Stimulated activated CD8-positive, alpha-beta memory T cell treated with anti-CD3 and anti-CD28 coated beads, Interleukin-12 subunit alpha, Interleukin-12 subunit beta, amount 100 ng/mL, for 24 hours (primary cell): Measurements from ENCODE around the gene MRPL33.
"Not testable (repeated sequence)": the region's sequence is repeated elsewhere in the genome, so short reads cannot be mapped to it uniquely, and the experiment has no call there.

ENCODE experiments used
- DNase-seq: peaks from one replicate; pipeline ENCODE4 v3.0.0-alpha.2; 2020; ENCODE audit errors: extremely low read depth

Gene MRPL33

DNA sequence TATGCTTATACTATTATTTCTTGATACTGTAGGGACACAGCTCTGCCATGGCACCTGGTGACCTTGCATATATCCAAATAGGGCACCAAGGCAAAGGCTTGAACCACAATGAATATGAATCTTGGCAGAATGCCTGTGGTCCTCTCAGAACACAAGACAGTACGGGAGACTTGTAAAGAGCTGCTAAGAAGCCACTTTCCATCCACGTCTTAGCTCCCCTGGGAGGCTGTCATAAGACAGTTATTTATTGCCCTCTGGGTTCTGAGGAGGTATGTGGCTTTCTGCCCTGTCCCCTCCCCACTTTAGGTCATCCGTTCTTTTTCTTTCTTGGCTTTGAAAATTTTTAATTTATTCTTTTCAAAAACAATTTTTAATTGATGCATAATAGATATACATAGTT, 29.8 kb upstream of the MRPL33 start:
- no peak for DNase-seq

DNA sequence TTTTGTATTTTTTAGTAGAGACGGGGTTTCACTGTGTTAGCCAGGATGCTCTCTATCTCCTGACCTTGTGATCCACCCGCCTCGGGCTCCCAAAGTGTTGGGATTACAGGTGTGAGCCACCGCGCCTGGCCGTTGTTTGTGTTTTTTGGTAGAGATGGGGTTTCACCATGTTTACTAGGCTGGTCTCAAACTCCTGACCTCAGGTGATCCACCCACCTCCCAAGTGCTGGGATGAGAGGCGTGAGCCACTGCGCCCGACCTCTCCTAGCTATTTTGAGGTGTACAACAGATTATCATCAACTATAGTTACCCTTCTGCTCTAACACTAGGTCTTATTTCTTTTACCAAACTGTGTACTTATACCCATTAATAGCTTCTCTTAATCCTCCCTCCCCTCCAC, 28.9 kb upstream of the MRPL33 start:
- DNase-seq = no peak

GRCh38 chr2:27745494-27745893, 26.0 kb upstream of the MRPL33 start:
- not testable (repeated sequence) for DNase-seq

GRCh38 chr2:27746325-27746724, 25.2 kb upstream of the MRPL33 start:
- no peak for DNase-seq

DNA sequence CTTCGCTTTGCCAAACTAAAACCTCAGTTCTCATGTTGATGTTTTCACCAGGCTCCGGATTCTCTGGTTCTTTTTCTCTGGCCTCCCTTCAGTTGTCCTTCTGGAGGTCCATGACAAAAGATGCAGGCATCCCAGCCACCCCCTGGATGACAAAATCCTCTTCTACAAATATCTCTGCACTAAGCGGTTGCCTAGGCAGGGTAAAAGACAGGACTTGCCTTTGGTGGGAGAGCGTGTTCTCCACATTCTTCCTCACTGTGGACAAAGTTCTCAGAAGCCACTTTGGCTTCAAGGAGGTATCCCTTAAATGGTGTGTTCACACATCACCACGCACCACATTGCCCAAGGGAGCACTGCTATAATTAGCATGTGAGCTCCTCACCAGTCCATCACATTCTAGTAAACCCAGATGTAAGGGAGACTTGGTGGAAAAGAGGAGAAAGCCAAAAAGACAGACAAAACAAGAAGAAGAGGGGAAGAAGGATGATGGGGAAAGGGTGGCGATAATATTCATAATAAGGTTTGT, 23.6 kb upstream of the MRPL33 start:
- DNase-seq = no peak

DNA sequence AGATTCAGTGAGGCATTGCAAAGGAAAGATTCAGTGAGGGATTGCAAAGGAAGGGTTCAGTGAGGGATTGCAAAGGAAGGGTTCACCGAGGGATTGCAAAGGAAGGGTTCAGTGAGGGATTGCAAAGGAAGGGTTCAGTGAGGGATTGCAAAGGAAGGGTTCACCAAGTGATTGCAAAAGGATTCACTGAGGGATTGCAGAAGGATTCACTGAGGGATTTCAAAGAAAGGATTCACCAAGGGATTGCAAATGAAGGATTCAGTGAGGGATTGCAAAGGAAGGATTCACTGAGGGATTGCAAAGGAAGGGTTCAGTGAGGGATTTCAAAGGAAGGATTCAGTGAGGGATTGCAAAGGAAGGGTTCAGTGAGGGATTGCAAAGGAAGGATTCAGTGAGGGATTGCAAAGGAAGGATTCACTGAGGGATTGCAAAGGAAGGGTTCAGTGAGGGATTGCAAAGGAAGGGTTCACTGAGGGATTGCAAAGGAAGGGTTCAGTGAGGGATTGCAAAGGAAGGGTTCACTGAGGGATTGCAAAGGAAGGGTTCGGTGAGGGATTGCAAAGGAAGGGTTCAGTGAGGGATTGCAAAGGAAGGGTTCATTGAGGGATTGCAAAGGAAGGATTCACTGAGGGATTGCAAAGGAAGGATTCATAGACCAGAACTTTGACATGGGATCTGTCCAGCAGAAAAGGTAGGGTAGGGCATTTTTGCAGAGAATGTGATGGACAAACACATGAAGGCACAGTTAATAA, 22.5 kb upstream of the MRPL33 start:
- not testable (repeated sequence) for DNase-seq

- DNase-seq = no peak
Measured at GRCh38 chr2:27751377-27751776, 20.1 kb upstream of the MRPL33 start.

DNA sequence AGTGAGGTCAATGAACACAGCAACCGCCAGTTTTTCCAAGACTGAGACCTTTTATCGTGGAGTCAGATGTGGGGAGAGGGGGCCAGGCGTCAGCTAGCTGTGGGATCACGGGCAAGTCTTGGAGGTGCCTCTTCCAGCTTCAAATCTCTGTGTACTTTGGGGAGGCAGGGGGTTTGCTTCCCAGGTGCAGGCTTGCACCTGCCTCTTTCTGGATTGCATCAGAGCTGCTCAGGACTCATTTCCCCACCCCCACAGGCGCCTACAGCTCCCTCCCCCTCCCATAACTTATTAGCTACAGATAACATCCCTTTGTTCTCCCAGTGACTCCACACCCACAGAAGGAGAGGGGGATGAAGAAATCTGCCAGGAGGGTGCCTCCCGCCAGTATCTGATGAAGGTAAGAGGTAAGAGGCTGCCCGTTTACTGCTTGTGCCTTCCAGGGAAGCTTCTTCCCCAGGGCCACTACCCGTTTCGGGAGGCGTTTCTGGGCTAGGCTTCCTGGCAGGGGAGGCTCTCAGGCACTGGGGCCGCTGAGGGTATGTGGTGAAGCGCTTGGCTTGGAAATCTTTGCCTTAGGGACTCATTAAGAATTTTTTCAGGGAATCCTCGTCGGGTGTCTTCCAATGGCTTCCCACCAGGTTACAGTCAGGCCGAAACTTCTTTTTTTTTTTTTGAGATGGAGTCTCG, 18.8 kb upstream of the MRPL33 start:
- DNase-seq = no peak

- DNase-seq = no peak
Measured at GRCh38 chr2:27754138-27754588, 17.4 kb upstream of the MRPL33 start.

DNA sequence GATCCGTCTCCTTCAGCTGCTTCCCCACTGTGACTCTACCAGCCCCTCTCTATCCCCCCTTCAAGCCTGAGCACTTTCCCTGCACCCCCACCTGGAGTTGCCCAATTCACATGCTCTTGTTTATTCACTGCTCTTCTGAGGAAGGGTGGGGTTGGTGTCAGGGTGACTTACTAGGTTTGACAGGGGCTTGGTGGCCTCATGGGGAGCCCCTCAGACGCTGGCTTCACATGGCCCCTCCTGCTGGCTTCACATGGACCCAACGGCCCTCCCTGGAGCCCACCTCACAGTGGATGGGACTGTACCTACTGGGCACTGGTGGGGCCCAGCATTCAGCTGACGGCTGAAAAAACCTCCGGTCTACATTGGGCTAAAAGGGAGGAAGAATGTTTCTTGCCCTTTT, 16.7 kb upstream of the MRPL33 start:
- no peak for DNase-seq

DNA sequence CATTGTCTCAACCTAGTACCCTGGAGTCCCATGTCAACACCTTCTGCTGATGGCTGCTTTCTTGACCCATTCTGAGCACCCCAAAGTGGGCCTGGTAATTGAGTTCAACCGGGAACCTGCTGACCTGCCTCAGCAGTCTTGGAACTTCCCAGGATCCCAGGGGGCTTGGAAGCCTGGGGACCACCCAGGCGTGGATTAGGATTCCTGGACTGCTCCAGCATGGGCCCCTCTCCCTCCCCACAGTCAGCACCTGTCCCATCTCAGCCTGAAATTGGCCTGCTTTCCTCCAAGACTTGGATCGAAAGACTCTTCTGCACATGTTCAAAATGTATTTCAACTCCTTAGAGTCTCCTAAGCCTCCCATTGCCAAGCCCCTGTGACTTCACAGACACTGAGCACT, 15.4 kb upstream of the MRPL33 start:
- no peak for DNase-seq

GRCh38 chr2:27756544-27757498, 14.7 kb upstream of the MRPL33 start:
- no peak for DNase-seq

GRCh38 chr2:27762951-27763906, 8.3 kb upstream of the MRPL33 start:
- DNase-seq = no peak

- DNase-seq = no peak
Measured at GRCh38 chr2:27763907-27764267, 7.6 kb upstream of the MRPL33 start.

DNA sequence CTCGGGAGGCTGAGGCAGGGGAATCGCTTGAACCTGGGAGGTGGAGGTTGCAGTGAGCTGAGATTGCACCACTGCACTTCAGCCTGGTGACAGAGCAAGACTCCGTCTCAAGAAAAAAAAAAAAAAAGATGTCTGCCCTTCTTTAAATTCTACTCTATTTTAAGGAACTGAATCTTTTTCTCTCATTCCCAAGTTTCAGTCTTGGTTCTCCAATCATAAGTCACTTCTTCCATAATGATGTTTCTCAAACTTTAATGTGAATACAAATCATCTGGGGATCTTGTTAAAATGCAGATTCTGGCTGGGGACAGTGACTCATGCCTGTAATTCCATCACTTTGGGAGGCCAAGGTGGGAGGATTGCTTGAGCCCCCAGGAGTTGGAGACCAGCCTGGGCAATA, 7.0 kb upstream of the MRPL33 start:
- not testable (repeated sequence) for DNase-seq

- DNase-seq = no peak
Measured at GRCh38 chr2:27765621-27766286, 5.8 kb upstream of the MRPL33 start.

GRCh38 chr2:27766287-27766661, 5.2 kb upstream of the MRPL33 start:
- no peak for DNase-seq

DNA sequence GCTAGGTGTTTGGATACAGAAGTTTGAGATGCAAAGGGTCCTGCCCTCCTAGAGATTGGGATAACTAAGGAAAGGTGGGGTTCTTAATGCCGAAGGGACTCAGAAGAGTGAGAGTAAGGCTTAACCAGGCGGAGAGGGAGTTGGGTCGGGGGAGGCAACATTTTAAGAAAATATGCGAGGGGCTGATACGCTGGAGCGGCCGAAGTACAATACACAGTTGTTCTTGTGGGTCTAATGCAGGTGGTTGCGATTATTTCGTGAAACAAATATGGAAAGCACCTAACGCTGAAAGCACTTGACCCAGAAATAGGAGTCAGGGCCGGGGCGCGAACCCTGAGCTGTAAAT, 344 bp upstream of the MRPL33 start:
- no peak for DNase-seq

DNA sequence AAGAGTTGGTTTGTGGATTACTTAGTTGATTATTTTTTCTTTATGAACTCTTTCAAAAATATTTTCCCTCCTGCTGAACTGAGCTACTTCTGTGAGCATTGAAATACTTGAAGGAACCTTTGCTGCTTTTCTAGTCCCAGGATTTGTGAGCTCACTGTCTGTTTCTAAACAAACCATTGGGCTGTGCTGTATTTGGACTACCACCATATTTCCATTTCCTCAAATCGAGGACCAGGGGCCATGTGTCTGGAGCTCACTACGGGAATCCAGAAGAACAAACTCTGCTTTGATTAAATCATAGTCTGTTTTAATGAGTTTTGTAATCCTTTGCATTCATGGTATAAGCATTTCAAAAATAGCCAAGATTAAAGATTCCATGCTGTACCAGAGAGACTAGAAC, 1.3 kb downstream of the MRPL33 start:
- no peak for DNase-seq

DNA sequence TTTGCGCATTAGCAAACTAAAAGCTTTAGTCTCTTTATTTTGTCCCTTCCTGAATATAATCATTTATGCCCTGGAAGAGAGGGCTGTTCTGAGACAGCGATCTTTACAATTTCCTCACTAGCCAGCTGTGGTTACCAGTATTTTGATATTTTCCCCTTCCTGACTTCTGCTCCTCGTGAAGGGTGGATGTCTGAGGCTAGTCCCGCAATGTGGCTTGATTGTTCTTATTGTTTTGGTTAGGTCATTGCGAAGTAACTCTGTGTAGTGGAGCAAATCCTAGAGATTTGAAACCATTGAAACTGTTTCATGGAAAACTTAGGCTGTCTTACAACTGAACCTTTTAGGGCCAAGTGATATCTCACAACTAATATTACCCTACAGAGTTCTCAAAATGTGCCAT, 2.4 kb downstream of the MRPL33 start:
- no peak for DNase-seq

GRCh38 chr2:27776097-27776496, 4.6 kb downstream of the MRPL33 start:
- DNase-seq = no peak
